GM23248 (cell line): ENCODE data around the gene CFAP54. TPM values are rescaled to one million over a fixed set of nuclear protein-coding genes. Genes with fewer than 3 reads are reported as not detected.

Source experiments
- DNase-seq: peaks from one replicate; pipeline ENCODE4 v3.0.0-alpha.2; 2015
- H2AFZ ChIP-seq: fragments of 200-600 bp; sonication (generic); 2 replicates; pipeline ENCODE4 v1.6.1; 2016; ENCODE audit warnings: antibody characterized with exemption
- H3F3A ChIP-seq: fragments of 200-600 bp; sonication (generic); 2 replicates; pipeline ENCODE4 v1.6.1; 2016; ENCODE audit warnings: mild to moderate bottlenecking, antibody characterized with exemption, mixed run types; ENCODE audit not compliant: insufficient read depth
- H3K27ac ChIP-seq: fragments of 200-600 bp; sonication (generic); 2 replicates; pipeline ENCODE4 v1.5.1; 2016; ENCODE audit warnings: mild to moderate bottlenecking
- H3K27me3 ChIP-seq: fragments of 200-600 bp; sonication (generic); replicated peaks from 2 replicates; pipeline ENCODE4 v1.6.1; 2016; ENCODE audit warnings: mild to moderate bottlenecking; ENCODE audit not compliant: insufficient read depth
- H3K36me3 ChIP-seq: fragments of 200-600 bp; sonication (generic); 2 replicates; pipeline ENCODE4 v1.6.1; 2016; ENCODE audit warnings: low read depth, mild to moderate bottlenecking
- H3K4me1 ChIP-seq: fragments of 200-600 bp; sonication (generic); 2 replicates; pipeline ENCODE4 v1.6.1; 2016; ENCODE audit warnings: mild to moderate bottlenecking; ENCODE audit not compliant: insufficient read depth
- H3K4me2 ChIP-seq: fragments of 200-600 bp; sonication (generic); one replicate; pipeline ENCODE4 v1.6.1; 2016; ENCODE audit warnings: mild to moderate bottlenecking; ENCODE audit not compliant: unreplicated experiment
- H3K4me3 ChIP-seq: fragments of 200-600 bp; sonication (generic); 2 replicates; pipeline ENCODE4 v1.5.1; 2016; ENCODE audit warnings: mild to moderate bottlenecking
- H3K79me2 ChIP-seq: fragments of 200-600 bp; sonication (generic); 2 replicates; pipeline ENCODE4 v1.6.1; 2016; ENCODE audit warnings: mild to moderate bottlenecking; ENCODE audit not compliant: insufficient read depth
- H3K9ac ChIP-seq: fragments of 200-600 bp; sonication (generic); 2 replicates; pipeline ENCODE4 v1.6.1; 2016; ENCODE audit warnings: mild to moderate bottlenecking
- H3K9me2 ChIP-seq: fragments of 200-600 bp; sonication (generic); 2 replicates; pipeline ENCODE4 v1.6.1; 2016; ENCODE audit warnings: mixed run types, mild to moderate bottlenecking, moderate library complexity; ENCODE audit not compliant: insufficient read depth
- H3K9me3 ChIP-seq: fragments of 200-600 bp; sonication (generic); one replicate; pipeline ENCODE4 v1.6.1; 2017; ENCODE audit warnings: low read depth
- H4K20me1 ChIP-seq: fragments of 200-600 bp; sonication (generic); 2 replicates; pipeline ENCODE4 v1.6.0; 2016; ENCODE audit not compliant: insufficient read depth
- EZH2 ChIP-seq: fragments of 200-600 bp; sonication (generic); IDR thresholded peaks from 2 replicates; pipeline ENCODE4 v1.6.1; 2018; ENCODE audit warnings: antibody characterized with exemption, mild to moderate bottlenecking; ENCODE audit not compliant: insufficient read depth, poor library complexity, severe bottlenecking
- EZH2phosphoT487 ChIP-seq: fragments of 200-600 bp; sonication (generic); IDR thresholded peaks from 2 replicates; pipeline ENCODE4 v1.6.1; 2018; ENCODE audit warnings: antibody characterized with exemption, moderate library complexity, mild to moderate bottlenecking, low read depth; ENCODE audit not compliant: insufficient read depth
- WGBS, 2 experiments: methylation state at CpG; one replicate each; pipeline ENCODE4 v1.1.6; 2015 to 2017; ENCODE audit warnings: low lambda C conversion rate in 2 of 2, low coverage in 1 of 2; ENCODE audit errors: missing lambda C conversion rate in 2 of 2; 5-methylcytosine and 5-hydroxymethylcytosine counted together
- in situ Hi-C: fragments of 300-500 bp; cut with MboI; formaldehyde crosslinking; loops from 2 replicates; pipeline ENCODE4 v1.15.0; 2020
- polyA plus RNA-seq: library from polyadenylated mRNA; unstranded; fragments of >200 nt; fragmentation: Nextera tagmentation; extraction: Ambion mirVana; gene quantifications from 2 replicates; pipeline ENCODE4 v1.2.1, GENCODE V29; 2016
- total RNA-seq: library from RNA; depleted of rRNA; stranded (reverse); fragments of >200 nt; shearing (Covaris generic); gene quantifications from 2 replicates; pipeline ENCODE4 v1.2.3, GENCODE V29; 2014

Gene CFAP54
- total and polyA plus RNA-seq, 2 experiments from 2014 or later, result 0.32 to 1.2 TPM

- H3K27me3 ChIP-seq, result no peaks in the 10 kb centered on the region
- no peaks in the 10 kb centered on the region for H3K9me3 ChIP-seq
- H2AFZ ChIP-seq, result no peak overlapping the region
- no peaks in the 10 kb centered on the region for H3K36me3 ChIP-seq
- H3K4me3 ChIP-seq, result no peak overlapping the region
- H3K4me1 ChIP-seq, result 0 out of 2 replicates have a peak, but pooled peaks cover 5% of the 10 kb centered on the region
- in situ Hi-C loops, result loop anchor here (10.0 to 25.0 kb wide), 2 partner anchors 308 to 456 kb away; no protein-coding TSS in a partner anchor
- 90 to 92% methylated on average over 3 of the region's 3 CpGs for WGBS, 2 experiments
- TF ChIP-seq EZH2, result no peak
- no peak for TF ChIP-seq EZH2phosphoT487
- H3F3A ChIP-seq, result no peaks in the 10 kb centered on the region
- H3K4me2 ChIP-seq, result no peak overlapping the region
- no peak overlapping the region for H3K9ac ChIP-seq
- no peaks in the 10 kb centered on the region; the same call in 1 of the 2 replicates for H3K79me2 ChIP-seq
- DNase-seq, result no peak
- no peaks in the 10 kb centered on the region for H4K20me1 ChIP-seq
- H3K27ac ChIP-seq, result no peak overlapping the region
- H3K9me2 ChIP-seq, result no peaks in the 10 kb centered on the region
Observed at GRCh38 chr12:96520767-96521166, 31.4 kb downstream of the CFAP54 start.

GRCh38 chr12:96521895-96522682, 32.7 kb downstream of the CFAP54 start:
- Histone ChIP-seq H3K9me2 (no peaks in the 10 kb centered on the region), H3K4me1 (no peaks in the 10 kb centered on the region), H3F3A (no peaks in the 10 kb centered on the region), H3K27ac (no peak overlapping the region), H3K9me3 (no peaks in the 10 kb centered on the region), H3K4me2 (no peak overlapping the region), H3K9ac (no peak overlapping the region), H4K20me1 (no peaks in the 10 kb centered on the region), H3K36me3 (no peaks in the 10 kb centered on the region), H3K79me2 (no peaks in the 10 kb centered on the region), H3K27me3 (no peaks in the 10 kb centered on the region), H3K4me3 (no peak overlapping the region), H2AFZ (no peak overlapping the region)
- in situ Hi-C loops, result loop anchor here (10.0 to 25.0 kb wide), 2 partner anchors 310 to 457 kb away; no protein-coding TSS in a partner anchor
- no peak for DNase-seq
- TF ChIP-seq EZH2phosphoT487 (no peak), EZH2 (no peak)
- 92 to 95% methylated on average over 7 of the region's 7 CpGs for WGBS, 2 experiments

GRCh38 chr12:96522690-96523089, 33.3 kb downstream of the CFAP54 start:
- no peaks in the 10 kb centered on the region for H4K20me1 ChIP-seq
- no peaks in the 10 kb centered on the region for H3K9me2 ChIP-seq
- H3K27ac ChIP-seq, result no peak overlapping the region
- no peaks in the 10 kb centered on the region for H3K79me2 ChIP-seq
- no peaks in the 10 kb centered on the region for H3F3A ChIP-seq
- H3K9me3 ChIP-seq, result no peaks in the 10 kb centered on the region
- TF ChIP-seq EZH2 (no peak), EZH2phosphoT487 (no peak)
- no peaks in the 10 kb centered on the region for H3K4me1 ChIP-seq
- H3K9ac ChIP-seq, result no peak overlapping the region
- H2AFZ ChIP-seq, result no peak overlapping the region
- H3K36me3 ChIP-seq, result no peaks in the 10 kb centered on the region
- no peak for DNase-seq
- 53 to 57% methylated on average over 3 of the region's 3 CpGs for WGBS, 2 experiments
- no peak overlapping the region for H3K4me2 ChIP-seq
- H3K27me3 ChIP-seq, result no peaks in the 10 kb centered on the region
- in situ Hi-C loops, result loop anchor here (10.0 to 25.0 kb wide), 2 partner anchors 310 to 458 kb away; no protein-coding TSS in a partner anchor
- H3K4me3 ChIP-seq, result no peak overlapping the region

- no peak overlapping the region for H3K9ac ChIP-seq
- 93 to 95% methylated on average over 1 of the region's 1 CpG for WGBS, 2 experiments
- TF ChIP-seq EZH2phosphoT487 (no peak), EZH2 (no peak)
- no peak overlapping the region for H3K27ac ChIP-seq
- 0 out of 2 replicates have a peak, but pooled peaks cover 6% of the 10 kb centered on the region for H3F3A ChIP-seq
- H3K4me2 ChIP-seq, result no peak overlapping the region
- no peak for DNase-seq
- no peaks in the 10 kb centered on the region for H3K4me1 ChIP-seq
- no peaks in the 10 kb centered on the region for H3K36me3 ChIP-seq
- no peak overlapping the region for H3K4me3 ChIP-seq
- no peaks in the 10 kb centered on the region for H3K79me2 ChIP-seq
- H3K9me3 ChIP-seq, result no peaks in the 10 kb centered on the region
- H3K9me2 ChIP-seq, result no peaks in the 10 kb centered on the region
- H4K20me1 ChIP-seq, result no peaks in the 10 kb centered on the region
- in situ Hi-C loops, result loop anchor here (10.0 kb wide), 1 partner anchor 461 kb away; no protein-coding TSS in a partner anchor
- H2AFZ ChIP-seq, result no peak overlapping the region
- no peaks in the 10 kb centered on the region for H3K27me3 ChIP-seq
Observed at GRCh38 chr12:96526110-96526509, 36.7 kb downstream of the CFAP54 start.
